ENCODE data around the gene SBK2.
"Not testable (repeated sequence)": the region's sequence is repeated elsewhere in the genome, so short reads cannot be mapped to it uniquely, and the experiment has no call there.

Gene SBK2

GRCh38 chr19:55500368-55500952 lies 36.5 kb downstream of the SBK2 start:
- DNase-seq, result no peak

DNA sequence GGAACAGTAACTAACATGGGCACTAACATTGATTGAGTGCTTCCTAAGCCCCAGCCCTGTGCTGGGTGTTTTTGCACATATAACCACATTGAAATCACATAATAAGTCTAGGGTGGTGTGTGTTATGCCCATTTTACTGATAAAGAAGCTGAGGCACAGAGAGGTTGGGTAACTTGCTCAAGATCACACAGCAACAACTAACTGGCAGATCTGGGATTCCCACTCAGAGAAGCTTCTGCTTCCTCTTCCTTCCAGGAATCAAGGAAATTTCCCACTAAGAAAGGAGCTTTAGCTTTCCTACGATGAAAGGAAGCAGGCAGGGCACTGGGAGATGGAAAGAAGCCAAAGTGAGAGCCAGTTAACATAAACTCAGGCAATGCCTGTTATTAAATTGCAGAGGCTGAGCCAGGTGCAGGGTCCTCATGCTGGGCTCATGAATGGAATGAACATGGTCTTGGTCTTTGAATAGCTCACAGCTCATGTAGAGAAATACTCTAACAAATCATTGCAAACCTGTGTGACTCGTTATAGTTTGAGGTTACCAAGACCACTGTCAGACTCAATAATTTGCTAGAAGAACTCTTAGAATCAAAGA lies 38.6 kb downstream of the SBK2 start:
- no peak for DNase-seq

GRCh38 chr19:55497763-55498162 lies 39.2 kb downstream of the SBK2 start:
- no peak for DNase-seq

DNA sequence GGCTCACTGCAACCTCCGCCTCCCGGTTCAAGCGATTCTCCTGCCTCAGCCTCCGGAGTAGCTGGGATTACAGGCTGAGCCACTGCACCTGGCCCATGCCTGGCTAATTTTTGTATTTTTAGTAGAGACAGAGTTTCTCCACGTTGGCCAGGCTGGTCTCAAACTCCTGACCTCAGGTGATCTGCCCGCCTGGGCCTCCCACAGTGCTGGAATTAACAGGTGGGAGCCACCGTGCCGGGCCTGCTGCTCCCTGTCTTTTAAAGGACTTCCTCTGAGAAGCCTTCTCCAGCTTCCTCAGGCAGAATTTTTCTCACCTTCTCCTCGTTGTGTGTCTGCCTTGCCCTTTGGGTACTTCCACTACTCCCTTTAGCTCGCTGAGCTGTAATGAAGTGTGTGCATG lies 40.1 kb downstream of the SBK2 start:
- DNase-seq, result not testable (repeated sequence)

- no peak for DNase-seq
These were observed 41.1 kb downstream of the SBK2 start for GRCh38 chr19:55495646-55496349.

GRCh38 chr19:55494172-55494761 lies 42.7 kb downstream of the SBK2 start:
- no peak for DNase-seq

GRCh38 chr19:55493645-55494171 lies 43.2 kb downstream of the SBK2 start:
- no peak for DNase-seq

GRCh38 chr19:55493052-55493644 lies 43.8 kb downstream of the SBK2 start:
- DNase-seq, result no peak

DNA sequence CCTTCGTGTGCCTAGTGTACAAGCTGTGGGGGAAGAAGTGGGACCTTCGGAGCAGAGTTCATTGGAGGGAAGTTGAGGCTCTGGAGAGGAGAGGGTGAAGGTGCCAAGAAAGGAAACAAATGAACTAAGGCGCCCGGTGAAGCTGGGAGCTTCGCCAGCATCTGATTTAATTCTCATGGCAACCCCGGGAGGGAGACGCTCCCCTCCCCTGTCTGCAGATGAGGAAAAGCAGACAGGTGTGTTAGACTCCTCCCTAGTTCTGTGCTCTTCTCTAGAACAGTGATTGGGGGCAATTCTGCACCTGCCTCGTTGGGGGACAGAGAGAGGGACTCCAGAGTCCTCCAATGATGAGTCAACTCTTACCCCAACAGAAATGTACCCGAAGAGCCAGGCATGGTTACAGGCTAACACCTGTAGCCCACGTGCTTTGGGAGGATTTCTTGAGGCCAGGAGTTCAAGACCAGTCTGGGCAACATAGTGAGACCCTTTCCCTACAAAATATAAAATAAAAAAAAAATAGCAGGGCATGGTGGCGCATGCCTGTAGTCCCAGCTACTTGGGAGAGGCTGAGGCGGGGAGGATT lies 44.5 kb downstream of the SBK2 start:
- DNase-seq, result no peak

GRCh38 chr19:55491546-55492360 lies 45.2 kb downstream of the SBK2 start:
- no peak for DNase-seq

GRCh38 chr19:55490478-55491432 lies 46.2 kb downstream of the SBK2 start:
- no peak for DNase-seq

- DNase-seq, result no peak
These were observed 47.0 kb downstream of the SBK2 start for GRCh38 chr19:55489711-55490477.

DNA sequence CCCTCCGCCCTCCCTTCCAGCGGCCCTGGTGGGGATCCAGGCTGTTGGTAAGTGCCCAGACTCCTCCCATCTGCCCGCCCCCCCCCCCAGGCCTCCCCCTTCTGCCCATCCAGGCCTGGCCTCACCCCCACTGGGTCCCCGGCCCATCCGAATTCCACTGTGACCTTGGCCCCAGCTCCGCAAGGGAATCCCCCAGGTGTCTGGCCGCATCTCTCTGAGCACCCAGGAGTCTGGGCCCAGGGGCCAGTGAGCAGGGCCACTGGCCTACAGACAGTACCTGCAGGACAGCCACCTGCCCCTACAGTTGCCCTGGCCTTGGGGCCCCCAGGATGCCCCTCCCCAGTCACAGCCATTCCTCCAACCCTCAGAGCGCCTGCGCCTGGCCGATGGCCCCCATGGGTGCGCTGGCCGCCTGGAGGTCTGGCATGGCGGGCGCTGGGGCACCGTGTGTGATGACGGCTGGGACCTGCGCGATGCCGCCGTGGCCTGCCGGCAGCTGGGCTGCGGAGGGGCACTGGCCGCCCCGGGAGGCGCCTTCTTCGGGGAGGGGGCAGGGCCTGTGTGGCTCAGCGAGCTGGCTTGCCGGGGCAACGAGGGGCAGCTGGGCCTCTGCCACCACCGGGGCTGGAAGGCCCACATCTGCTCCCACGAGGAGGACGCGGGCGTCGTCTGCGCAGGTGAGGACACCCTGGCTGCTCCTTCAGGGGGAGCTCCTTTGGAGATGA lies 47.8 kb downstream of the SBK2 start:
- no peak for DNase-seq

DNA sequence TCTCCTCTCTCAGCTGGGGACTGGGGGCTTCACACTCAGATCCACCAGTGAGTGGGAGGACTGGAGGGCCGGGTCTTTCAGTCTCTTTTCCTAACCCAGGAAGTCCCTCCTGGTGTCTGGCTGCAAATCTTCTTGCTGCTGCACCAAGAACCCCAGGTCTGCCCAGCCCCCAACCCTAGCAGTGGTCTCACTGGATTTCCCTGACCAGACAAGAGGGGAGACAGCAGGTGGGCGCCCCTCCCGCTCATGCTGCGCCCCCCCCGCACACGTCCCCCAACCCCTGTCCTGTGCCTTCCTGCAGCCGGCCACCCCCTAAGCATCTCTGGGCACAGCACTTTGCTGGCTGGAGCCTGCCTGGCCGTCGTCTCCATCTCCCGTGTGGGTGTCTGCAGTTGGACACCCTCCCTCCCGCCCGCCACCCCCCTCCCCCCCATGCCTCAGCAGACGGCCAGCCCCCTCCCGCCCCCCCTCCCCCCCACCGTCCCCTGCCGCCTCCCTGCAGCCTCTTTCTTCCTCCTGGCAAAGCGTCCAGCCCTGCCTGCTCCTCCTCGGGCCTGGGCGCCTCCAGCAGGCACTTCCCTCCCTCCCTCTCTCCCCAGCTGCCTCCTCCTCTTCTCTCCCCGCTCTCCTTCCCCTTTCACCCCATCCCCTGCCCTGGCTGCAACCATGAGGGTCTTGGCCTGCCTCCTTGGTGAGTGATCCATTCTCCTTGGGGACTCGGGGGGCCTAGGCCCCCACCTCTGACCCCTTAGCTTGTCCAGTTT lies 48.8 kb downstream of the SBK2 start, which contains the start of gene SSC5D:
SSC5D (plus strand) TSS at position 513 of the 764 bp plus-strand sequence; CDS start at position 667, 154 bp downstream.
- DNase-seq, result no peak

GRCh38 chr19:55486971-55487923 lies 49.7 kb downstream of the SBK2 start:
- no peak for DNase-seq

DNA sequence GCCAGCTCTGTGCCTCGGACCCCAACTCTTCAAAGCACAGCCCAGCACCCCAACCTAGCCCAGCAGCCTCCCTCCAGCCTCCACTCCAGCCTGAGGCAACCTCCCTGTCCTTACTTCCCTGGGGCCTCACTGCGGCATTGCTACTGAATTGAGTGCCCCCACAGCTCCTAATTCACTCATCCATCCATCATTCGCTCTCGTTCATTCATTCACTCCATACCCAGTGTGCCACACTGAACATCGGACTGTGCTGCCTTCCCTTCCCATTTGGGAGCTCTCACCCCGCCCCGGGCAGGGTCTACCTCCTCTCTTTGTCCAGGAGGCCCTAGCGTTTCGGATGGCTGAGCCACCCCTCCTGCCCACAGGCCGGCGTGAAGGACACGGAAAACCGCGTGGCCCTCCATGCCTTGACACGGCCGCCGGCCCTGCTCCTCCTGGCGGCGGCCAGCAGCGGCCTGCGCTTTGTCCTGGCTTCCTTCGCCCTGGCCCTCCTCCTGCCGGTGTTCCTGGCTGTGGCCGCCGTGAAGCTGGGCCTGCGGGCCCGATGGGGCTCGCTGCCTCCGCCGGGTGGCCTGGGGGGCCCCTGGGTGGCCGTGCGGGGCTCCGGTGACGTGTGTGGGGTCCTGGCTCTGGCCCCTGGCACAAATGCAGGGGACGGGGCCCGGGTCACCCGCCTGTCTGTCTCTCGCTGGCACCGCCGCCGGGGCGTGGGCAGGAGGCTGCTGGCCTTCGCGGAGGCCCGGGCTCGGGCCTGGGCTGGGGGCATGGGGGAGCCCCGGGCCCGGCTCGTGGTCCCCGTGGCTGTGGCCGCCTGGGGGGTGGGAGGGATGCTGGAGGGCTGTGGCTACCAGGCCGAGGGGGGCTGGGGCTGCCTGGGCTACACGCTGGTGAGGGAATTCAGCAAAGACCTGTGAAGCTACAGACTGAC lies 50.6 kb downstream of the SBK2 start:
- no peak for DNase-seq
